HG03039 (cell line): ENCODE measurements around the gene CA10.

Experiments used
- ATAC-seq: cut with Tn5 transposase; IDR thresholded peaks from one replicate; pipeline ENCODE4 v1.9.1; 2021; ENCODE audit warnings: mild to moderate bottlenecking, moderate library complexity; ENCODE audit not compliant: unreplicated experiment

Gene CA10

DNA sequence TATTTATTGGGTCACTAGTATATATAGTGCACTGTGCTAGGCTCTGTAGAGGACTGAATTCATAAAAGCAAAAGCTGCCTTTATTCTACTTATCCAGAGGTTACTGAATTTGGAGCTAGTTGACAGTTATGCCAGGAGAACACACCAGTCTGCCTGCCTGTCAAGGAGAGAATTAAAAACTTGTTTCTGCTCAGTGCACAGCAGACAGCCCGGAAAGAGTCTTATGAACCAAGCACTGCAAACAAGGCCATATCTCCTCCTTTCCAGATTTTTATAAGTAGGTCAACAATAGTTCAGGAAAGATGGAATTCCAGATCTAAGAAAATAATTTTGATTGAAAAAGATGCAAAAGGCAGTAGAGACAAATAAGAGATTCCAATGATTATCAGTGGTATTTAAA, 267.8 kb downstream of the CA10 start:
- no peak for ATAC-seq

GRCh38 chr17:51888816-51889215, 269.7 kb downstream of the CA10 start:
- no peak for ATAC-seq

GRCh38 chr17:51876986-51877385, 281.5 kb downstream of the CA10 start:
- no peak for ATAC-seq

DNA sequence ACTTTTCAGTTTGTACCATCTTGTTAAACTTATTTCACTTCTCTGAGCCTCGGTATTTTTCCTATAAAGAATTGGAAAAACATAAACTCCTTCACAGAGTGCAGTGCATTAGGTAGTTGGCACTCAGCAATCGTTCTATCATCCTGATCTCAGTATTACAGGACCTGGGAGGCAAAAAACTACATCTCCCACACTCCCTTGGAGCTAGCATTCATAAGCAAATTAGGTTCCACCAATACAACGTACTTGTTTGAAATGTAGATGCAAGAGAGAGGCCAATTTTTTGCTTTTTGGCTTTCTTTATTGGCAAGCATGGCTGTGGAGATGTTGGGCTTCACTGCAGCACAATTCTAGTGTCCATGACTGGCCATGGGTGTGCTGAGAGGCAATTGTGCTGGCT, 285.2 kb downstream of the CA10 start:
- ATAC-seq: no peak

DNA sequence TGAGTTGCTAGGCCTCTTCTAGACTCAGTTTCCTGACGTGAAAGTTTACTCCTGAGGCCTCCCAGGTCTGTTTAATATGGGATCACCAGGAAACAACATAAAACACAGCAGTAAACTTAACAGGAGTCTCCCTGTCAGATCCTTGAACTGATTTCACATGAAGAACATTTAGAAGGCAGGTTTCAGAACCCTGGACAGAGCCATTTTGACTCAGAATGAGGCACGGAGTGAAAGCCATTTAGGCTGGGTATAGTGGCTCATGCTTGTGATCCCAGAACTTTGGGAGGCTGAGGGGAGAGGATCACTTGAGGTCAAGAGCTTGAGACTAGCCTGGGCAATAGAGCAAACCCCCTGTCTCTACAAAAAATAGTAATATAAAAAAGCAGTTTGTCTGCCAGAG, 289.1 kb downstream of the CA10 start:
- no peak for ATAC-seq

DNA sequence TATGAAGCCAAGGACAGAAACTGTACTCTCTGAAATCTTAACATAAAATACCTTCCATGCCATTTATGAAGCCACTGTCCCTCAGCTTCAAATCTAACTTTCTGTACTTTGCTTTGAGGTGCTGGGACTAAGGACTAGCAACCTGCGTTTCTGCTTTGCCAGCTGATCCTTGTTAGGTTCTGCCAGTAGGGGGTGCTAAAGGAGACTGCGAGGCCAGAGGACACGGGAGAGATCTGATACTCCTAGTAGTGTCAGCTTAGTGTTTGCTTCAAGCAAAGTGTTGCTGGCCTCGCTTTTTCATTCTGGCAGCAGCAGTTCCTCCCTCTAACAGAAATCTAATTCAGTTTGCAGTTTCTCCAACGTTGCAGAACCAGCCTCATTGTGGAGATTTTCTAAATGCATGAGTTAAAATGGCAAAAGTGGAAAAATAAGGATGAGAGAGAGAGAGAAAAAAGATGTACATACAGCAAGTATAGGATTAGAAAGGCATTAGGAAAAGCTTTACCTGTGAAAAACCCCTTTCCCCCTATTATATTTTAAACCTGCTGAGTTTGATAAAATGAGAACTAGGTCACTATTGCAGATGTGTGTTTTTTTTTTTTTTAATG, 297.5 kb downstream of the CA10 start:
- no peak for ATAC-seq

DNA sequence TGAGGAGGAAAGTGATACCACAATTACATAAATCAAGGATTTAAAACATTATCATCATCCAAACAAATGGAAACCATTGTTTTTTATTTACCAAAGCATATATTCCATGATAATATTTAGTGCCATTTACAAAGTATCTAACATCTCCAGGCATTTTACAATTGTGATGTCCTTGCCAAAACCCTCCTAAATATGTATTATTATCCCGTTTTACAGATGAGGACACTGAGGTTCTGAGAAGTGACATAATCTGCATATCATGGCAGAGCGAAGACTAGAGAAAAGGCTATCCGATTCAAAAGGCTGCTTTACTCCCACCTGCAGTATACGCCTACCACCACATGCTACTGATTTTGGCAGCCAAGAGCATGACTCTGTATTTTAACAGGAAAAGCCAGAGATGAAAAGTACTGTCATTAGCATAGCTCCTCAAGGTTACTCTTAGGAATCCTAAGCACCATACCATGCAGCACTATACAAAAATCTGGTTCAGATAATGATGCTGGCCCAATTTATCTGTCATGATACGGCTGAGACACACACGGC, 301.4 kb downstream of the CA10 start:
- no peak for ATAC-seq

DNA sequence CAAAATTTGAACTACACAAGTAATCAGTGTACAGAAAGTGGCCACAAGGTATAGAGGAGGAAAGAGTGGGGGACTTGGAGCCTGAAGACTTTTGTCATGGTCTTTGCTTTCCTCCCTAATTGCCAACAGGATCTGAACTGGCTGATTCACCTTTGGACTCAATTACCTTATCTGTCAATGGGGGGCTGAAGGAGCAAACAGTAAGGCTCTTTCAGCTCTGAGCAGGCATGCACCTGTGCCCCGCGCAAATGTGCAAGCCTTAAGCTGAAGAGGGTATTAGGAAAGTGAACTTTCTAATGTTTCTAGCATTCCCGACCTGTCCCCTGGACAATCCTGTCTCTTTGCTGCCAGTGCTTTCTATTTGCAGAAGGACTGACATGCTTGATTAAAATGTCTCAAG, 302.7 kb downstream of the CA10 start:
- no peak for ATAC-seq

DNA sequence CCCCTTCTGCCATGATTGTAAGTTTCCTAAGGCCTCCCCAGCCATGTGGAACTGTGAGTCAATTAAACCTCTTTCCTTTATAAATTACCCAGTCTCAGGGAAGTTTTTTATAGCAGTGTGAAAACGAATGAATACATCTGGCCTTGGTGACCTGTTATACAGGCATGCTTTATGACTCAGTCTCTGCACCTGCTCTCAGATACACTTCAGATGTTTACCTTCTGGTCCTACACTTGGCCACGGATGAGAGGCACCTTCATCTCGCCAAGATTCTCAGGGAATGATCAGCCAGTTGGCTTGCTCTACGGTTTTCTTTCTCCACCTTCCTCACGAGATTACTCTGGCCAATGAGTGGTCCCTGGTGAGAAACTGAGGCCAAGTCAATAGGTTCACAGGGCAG, 304.7 kb downstream of the CA10 start:
- no peak for ATAC-seq

DNA sequence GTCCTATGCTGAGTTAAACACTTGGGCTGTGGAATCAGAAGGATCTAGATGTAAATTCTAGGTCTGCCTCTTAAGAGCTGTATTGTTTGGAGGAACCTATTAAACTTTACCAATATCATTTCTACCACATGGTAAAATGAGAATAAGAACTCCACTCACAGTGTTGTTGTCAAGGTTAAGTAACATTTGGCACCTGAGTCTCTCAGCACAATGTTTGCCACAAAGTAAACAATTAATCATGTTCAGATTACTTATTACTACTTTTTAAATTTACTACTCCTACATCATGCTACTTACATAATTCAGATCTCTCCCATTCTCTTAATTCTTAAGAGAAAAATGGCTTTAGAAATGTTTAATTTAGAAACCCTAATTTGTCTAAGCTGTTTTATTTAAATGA, 305.9 kb downstream of the CA10 start:
- no peak for ATAC-seq

DNA sequence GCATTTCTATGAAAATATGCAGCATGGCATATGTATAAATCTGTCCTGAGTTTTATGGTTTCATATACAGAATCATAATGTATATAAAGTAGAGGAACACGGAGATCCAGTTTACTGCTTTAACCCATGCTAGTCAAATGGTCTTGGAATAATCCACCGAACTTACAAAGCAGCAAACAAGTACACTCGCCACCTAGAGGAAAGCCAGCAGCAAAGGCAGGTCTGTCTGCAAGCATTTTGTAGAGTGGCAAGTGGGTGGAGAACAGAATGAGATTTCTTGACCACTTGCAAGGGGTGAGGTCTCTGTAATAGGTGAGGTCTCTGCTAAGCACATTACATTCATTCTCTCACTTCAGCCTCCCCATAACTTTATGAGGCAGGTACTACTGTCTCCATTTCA, 308.3 kb downstream of the CA10 start:
- no peak for ATAC-seq

GRCh38 chr17:51848451-51848850, 310.1 kb downstream of the CA10 start:
- no peak for ATAC-seq

GRCh38 chr17:51846566-51846965, 311.9 kb downstream of the CA10 start:
- ATAC-seq: no peak

DNA sequence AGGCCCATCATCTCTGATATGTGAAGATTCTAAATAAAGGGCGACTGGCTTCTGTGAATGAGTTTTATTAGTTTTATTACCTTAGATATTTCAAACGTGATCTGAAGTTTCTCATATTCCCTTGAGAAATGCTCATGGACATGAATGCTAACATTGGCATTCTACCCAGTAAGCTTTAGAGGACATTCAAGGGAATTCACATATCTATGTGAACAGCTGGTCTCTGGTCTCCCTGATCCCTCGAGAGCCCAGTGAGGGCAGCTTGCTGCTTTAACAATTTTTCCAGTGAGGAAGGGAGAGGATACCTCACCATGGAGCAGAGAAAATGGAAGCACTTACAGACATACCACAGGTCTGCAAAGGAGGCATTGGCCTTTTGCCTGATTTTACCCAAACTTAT, 312.7 kb downstream of the CA10 start:
- no peak for ATAC-seq

GRCh38 chr17:51842763-51843162, 315.8 kb downstream of the CA10 start:
- no peak for ATAC-seq

DNA sequence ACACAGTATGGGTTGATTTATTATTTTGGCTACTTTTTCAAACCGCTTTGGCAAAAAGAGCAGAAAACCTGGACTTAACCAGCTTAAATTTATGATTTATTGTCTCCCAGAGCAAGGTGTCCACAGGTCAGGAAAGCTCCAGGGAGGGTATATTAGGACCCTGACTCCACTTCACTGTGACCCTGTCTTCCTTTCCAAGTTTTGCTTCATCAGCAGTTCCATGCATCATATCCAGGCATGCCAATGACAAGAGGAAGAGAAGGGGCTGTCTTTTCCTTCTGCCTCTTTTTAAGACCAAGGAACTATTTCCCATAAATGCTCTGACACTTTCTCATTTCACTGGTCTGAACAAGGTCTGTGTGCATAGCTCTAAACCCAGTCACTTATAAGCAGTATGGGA, 316.8 kb downstream of the CA10 start:
- no peak for ATAC-seq

GRCh38 chr17:51840688-51841087, 317.8 kb downstream of the CA10 start:
- no peak for ATAC-seq

DNA sequence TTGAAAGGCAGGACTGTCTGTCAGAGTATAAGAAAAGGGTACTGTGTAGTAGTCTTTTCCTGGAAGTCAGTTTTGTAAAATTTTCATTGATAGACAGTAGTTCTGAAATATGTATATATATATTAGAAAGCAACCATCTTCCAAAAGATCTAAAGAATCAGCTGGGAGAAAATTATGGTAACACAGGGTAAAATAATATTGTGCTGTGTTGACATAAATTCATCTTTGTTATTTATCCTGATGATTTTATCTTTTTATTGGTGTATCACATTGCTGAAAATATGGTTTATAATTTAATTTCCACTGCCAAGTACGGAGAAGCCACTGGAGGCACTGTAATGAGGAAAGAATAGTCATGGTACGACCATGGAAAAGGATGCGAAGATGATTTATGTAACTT, 324.9 kb downstream of the CA10 start:
- ATAC-seq: no peak

DNA sequence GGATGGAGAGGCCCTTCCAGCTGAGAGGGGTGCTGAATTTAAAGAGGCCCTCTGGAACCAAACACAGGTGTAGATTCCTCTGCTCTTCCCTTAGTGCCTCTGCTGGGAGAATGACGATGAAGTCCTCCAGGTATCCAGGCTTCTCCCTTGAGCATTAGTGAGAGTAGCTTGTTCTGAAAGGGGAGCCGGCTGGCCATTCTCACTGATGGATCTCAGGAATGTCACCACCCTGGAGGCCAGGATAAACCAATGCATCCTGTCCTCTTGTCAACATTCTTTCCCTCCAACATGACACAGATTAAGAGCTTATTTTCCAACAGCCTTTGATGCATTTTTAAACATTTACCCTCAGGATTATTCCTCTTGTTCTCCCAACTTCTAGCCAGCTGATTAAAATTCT, 325.5 kb downstream of the CA10 start:
- no peak for ATAC-seq

DNA sequence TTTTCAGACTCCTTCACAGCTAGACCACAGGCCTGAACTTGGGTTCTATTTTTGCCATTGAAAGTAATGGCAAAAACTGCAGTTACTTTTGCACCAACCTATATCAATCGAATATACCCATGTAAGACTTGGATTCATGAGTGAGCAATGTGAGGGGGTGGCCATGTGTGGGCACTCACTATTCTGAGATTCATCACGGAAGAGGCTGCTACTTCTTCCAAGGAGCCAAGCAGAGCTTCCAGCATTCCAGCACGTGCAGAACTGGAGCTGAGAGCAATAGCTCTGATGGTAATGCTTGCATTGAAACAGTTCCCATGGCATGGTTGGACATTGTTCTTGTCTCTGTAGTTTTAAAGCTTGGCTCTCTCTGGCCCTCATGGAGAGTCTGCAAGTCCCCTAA, 327.6 kb downstream of the CA10 start:
- no peak for ATAC-seq

- ATAC-seq: no peak
These were observed 328.1 kb downstream of the CA10 start for GRCh38 chr17:51830451-51830850.

- no peak for ATAC-seq
These were observed 329.6 kb downstream of the CA10 start for GRCh38 chr17:51828901-51829300.

DNA sequence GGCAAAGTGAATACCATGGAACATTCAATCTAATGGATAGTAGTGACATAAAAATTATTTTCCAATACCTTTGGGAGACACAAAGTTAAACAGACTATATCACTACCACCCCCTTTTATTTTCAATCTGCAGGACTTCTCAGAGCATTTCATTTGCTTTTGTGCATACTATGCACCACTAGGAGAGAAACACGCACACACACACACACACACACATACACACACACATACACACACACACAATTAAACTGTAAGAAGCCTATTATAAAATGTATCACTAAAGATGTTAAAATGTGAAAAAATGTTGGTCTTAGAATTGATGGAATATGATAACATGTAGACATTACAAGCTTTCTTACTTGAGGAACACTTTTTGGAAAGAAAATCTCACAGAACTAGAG, 331.4 kb downstream of the CA10 start:
- ATAC-seq: no peak
